Measurements from ENCODE around the gene IFI27L1.

GRCh38 chr14:94081386-94081820 is 293 bp downstream of the IFI27L1 start:
- TF ChIP-seq REST (IDR thresholded peaks at IDR 0.05; ENCODE audit: unreplicated experiment) = no peak
- TF ChIP-seq CREB1 (CRISPR knock-in tag; IDR thresholded peaks at IDR 0.05; ENCODE audit: low read depth) = no peak
- TF ChIP-seq CTCF (conservative IDR thresholded peaks at IDR 0.05; ENCODE audit: low read depth in 2 of 2) = no peak
- no peak for TF ChIP-seq EZH2 (IDR thresholded peaks at IDR 0.05; ENCODE audit: low read depth, unreplicated experiment)
- TF ChIP-seq EZH2phosphoT487 (IDR thresholded peaks at IDR 0.05; ENCODE audit: unreplicated experiment) = no peak
- TF ChIP-seq POLR2AphosphoS5 (IDR thresholded peaks at IDR 0.05; ENCODE audit: low read depth) = no peak
- TF ChIP-seq JUNB (IDR thresholded peaks at IDR 0.05; ENCODE audit: unreplicated experiment) = no peak
- no peak for TF ChIP-seq ZNF114 (CRISPR knock-in tag; IDR thresholded peaks at IDR 0.05)
- no peak for TF ChIP-seq STAT1 (IDR thresholded peaks at IDR 0.05; ENCODE audit: unreplicated experiment)
- TF ChIP-seq ZNF462 (CRISPR knock-in tag; IDR thresholded peaks at IDR 0.05) = no peak
- TF ChIP-seq NANOG (IDR thresholded peaks at IDR 0.05; ENCODE audit: borderline replicate concordance) = no peak
- no peak for TF ChIP-seq ETS1 (IDR thresholded peaks at IDR 0.05)

Data from GM23338 (cell line).